Lung (tissue), 12 donors: ENCODE results near the gene VWA3A. TPM values are rescaled to one million over a fixed set of nuclear protein-coding genes. Genes with fewer than 3 reads are reported as not detected.
A peak's percentile ranks its signal among the peaks of the same experiment; 100 is the strongest.

Source experiments
- ATAC-seq: fragments of 200-7000 bp; cut with Tn5 transposase; one replicate; pipeline ENCODE4 v1.9.1; 2020; ENCODE audit warnings: moderate number of reproducible peaks; ENCODE audit not compliant: insufficient read depth, low FRiP score
- DNase-seq, 3 donors: peaks; one replicate each; pipeline ENCODE4 v3.0.0-alpha.2; 2013 to 2017
- H3K27ac ChIP-seq, 2 donors: one replicate each; pipeline ENCODE4 v1.5.1; 2013; ENCODE audit warnings: mild to moderate bottlenecking in 2 of 2, moderate library complexity in 2 of 2, control low read depth in 1 of 2, inconsistent platforms in 1 of 2, low read depth in 1 of 2, low read length in 1 of 2
- H3K27me3 ChIP-seq, 3 donors: one replicate each; pipeline ENCODE4 v1.5.1; 2013; ENCODE audit warnings: low read length in 2 of 3; ENCODE audit not compliant: control insufficient read depth in 3 of 3, insufficient read depth in 3 of 3
- H3K36me3 ChIP-seq, 4 donors: one replicate each; pipeline ENCODE4 v1.5.1; 2013; ENCODE audit warnings: low read length in 4 of 4, mild to moderate bottlenecking in 1 of 4, moderate library complexity in 1 of 4; ENCODE audit not compliant: control insufficient read depth in 4 of 4, insufficient read depth in 4 of 4
- H3K4me1 ChIP-seq, 5 donors: one replicate each; pipeline ENCODE4 v1.5.1; 2013; ENCODE audit warnings: low read length in 5 of 5, mild to moderate bottlenecking in 2 of 5, moderate library complexity in 1 of 5; ENCODE audit not compliant: control insufficient read depth in 5 of 5, insufficient read depth in 5 of 5
- H3K4me3 ChIP-seq: one replicate; pipeline ENCODE4 v1.5.1; 2013; ENCODE audit warnings: mild to moderate bottlenecking, control low read depth, moderate library complexity
- H3K9ac ChIP-seq, 2 donors: one replicate each; pipeline ENCODE4 v1.5.1; 2013; ENCODE audit warnings: low read length in 2 of 2, control low read depth in 1 of 2; ENCODE audit not compliant: insufficient read depth in 1 of 2
- H3K9me3 ChIP-seq, 4 donors: one replicate each; pipeline ENCODE4 v1.5.1; 2013; ENCODE audit warnings: low read length in 3 of 4, mild to moderate bottlenecking in 1 of 4, moderate library complexity in 1 of 4; ENCODE audit not compliant: control insufficient read depth in 4 of 4, insufficient read depth in 3 of 4
- CTCF ChIP-seq: IDR thresholded peaks from 2 replicates; pipeline ENCODE4 v1.5.1; 2012; ENCODE audit warnings: mild to moderate bottlenecking; ENCODE audit errors: control extremely low read depth, extremely low read depth
- WGBS, 2 donors: extraction: QIAGEN DNeasy Blood & Tissue Kit; methylation state at CpG; one replicate each; pipeline ENCODE4 v1.1.7; 2013; 5-methylcytosine and 5-hydroxymethylcytosine counted together
- polyA plus RNA-seq, 2 donors: library from polyadenylated mRNA; stranded (reverse); fragments of 200-250 nt; gene quantifications; one replicate each; pipeline ENCODE4 v1.2.1, GENCODE V29; 2013
- total RNA-seq, 2 donors: library from RNA; depleted of rRNA in 1 of 2; stranded (reverse); fragments of >200 nt in 1 of 2; gene quantifications; one replicate each; pipeline ENCODE4 v1.2.1, GENCODE V29; 2014 to 2021
- donor health status: control.
- donor health status: control.
- donor health status: Bipolar disorder and iron deficiency.
- donor health status: healthy.
- donor health status: DM: yes; HTN: yes; CAD: no.

Gene VWA3A
- total and polyA plus RNA-seq, 4 donors = 2.4 to 15.1 (median 8.7) TPM

- Histone ChIP-seq H3K4me1 (no peaks in the 10 kb centered on the region), H3K27ac (no peak overlapping the region), H3K9me3 (peaks cover 0 to 4% (median 0%) of the 10 kb centered on the region in 4 donors), H3K4me3 (no peak overlapping the region), H3K36me3 (peaks cover 0 to 2% (median 0%) of the 10 kb centered on the region in 4 donors), H3K27me3 (no peaks in the 10 kb centered on the region), H3K9ac (no peak overlapping the region)
- no peak for DNase-seq
- TF ChIP-seq CTCF = no peak
- no peak for ATAC-seq
Observed at GRCh38 chr16:22130528-22130927, 38.2 kb downstream of the VWA3A start.

GRCh38 chr16:22132801-22133200, 40.5 kb downstream of the VWA3A start:
- ATAC-seq = no peak
- Histone ChIP-seq H3K36me3 (peaks cover 0 to 2% (median 0%) of the 10 kb centered on the region in 4 donors), H3K9me3 (peaks cover 0 to 4% (median 0%) of the 10 kb centered on the region in 4 donors), H3K4me3 (no peak overlapping the region), H3K4me1 (no peaks in the 10 kb centered on the region), H3K27me3 (no peaks in the 10 kb centered on the region), H3K9ac (no peak overlapping the region), H3K27ac (no peak overlapping the region)
- DNase-seq = no peak
- TF ChIP-seq CTCF = no peak
- whole genome bisulfite sequencing, 2 donors = 91 to 92% methylated on average over 10 of the region's 10 CpGs

DNA sequence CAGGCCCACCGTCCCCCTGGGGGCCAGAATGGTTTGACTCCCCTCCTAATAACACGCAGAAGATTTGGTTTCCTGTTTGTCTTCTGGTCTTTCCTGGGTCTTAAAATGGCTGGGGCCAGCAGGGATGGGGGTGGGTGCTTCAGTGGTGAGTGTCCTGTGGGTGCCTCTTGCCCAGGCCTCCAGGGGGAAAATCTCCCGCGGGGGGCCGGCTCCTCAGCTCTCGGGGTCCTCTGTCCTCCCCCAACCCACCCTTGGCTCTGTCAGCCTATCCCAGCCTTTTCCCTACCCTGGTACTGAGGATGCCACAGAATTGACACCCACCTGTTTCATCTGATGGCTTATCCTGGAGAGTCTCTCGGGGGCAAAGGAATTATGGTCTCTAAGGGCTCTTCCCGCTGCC, 46.1 kb downstream of the VWA3A start:
- Histone ChIP-seq H3K4me3 (no peak overlapping the region), H3K9ac (no peak overlapping the region), H3K27ac (no peak overlapping the region), H3K9me3 (no peaks in the 10 kb centered on the region), H3K4me1 (peaks cover 0 to 5% (median 0%) of the 10 kb centered on the region in 5 donors), H3K27me3 (no peaks in the 10 kb centered on the region), H3K36me3 (no peaks in the 10 kb centered on the region)
- TF ChIP-seq CTCF = no peak
- 59 to 82% methylated on average over 8 of the region's 8 CpGs for WGBS, 2 donors
- no peak for DNase-seq
- ATAC-seq = no peak

DNA sequence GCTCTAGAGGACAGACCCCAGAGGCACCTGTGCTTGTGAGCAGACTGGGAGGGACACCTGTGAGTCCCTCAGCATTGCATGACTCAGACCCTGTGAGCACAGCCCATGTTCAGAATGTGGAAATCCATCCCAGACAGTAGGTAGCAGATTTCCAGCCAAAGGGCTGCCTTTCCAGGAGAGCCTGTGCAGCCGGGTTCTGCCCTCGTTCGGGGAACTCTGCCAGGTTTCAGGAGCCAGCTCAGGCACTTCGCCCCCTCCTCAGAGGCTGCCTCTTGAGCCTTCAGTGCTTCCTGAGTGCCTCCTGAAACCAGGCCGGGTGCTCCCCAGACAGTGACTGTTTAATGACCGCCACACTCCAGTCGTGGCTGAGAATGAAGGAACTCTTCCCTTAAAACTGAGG, 46.7 kb downstream of the VWA3A start:
- no peaks in the 10 kb centered on the region for H3K9me3 ChIP-seq
- H3K4me1 ChIP-seq = peaks cover 0 to 5% (median 0%) of the 10 kb centered on the region in 5 donors
- TF ChIP-seq CTCF = no peak
- ATAC-seq (peak; percentile 58), DNase-seq (peak; percentile 12 to 72 (median 63))
- no peak overlapping the region for H3K4me3 ChIP-seq
- H3K36me3 ChIP-seq = no peaks in the 10 kb centered on the region
- no peak overlapping the region for H3K9ac ChIP-seq
- H3K27ac ChIP-seq = no peak overlapping the region
- 50 to 62% methylated on average over 7 of the region's 7 CpGs for WGBS, 2 donors
- H3K27me3 ChIP-seq = no peaks in the 10 kb centered on the region
